Keratinocyte (primary cell): Measurements from ENCODE around the gene ZBTB20. TPM values are rescaled to one million over a fixed set of nuclear protein-coding genes. Genes with fewer than 3 reads are reported as not detected.

Experiments used
- DNase-seq: peaks from one replicate; pipeline ENCODE4 v3.0.0-alpha.2; 2011; ENCODE audit warnings: low read depth, missing footprints, low spot score
- FAIRE-seq: peaks from 2 replicates; lab custom pipeline; 2011; peaks lifted over from hg19 to GRCh38; lab: Jason Lieb, UNC
- H2AFZ ChIP-seq: 2 replicates; pipeline ENCODE4 v1.6.0; 2012; ENCODE audit warnings: low read length, control low read depth, inconsistent platforms; ENCODE audit not compliant: control insufficient read depth
- H3K27ac ChIP-seq: 2 replicates; pipeline ENCODE4 v1.5.1; 2011; ENCODE audit warnings: low read length; ENCODE audit not compliant: control insufficient read depth, insufficient read depth
- H3K27me3 ChIP-seq: 3 replicates; pipeline ENCODE4 v1.6.0; 2011; ENCODE audit warnings: low read length; ENCODE audit not compliant: control insufficient read depth, insufficient read depth; ENCODE audit errors: extremely low read depth
- H3K36me3 ChIP-seq, 2 experiments: 2 replicates in 1 of 2; 3 replicates in 1 of 2; pipeline ENCODE4 v1.5.1; 2011; ENCODE audit warnings: low read length in 2 of 2, mild to moderate bottlenecking in 1 of 2; ENCODE audit not compliant: control insufficient read depth in 2 of 2, insufficient read depth in 2 of 2; ENCODE audit errors: extremely low read depth in 1 of 2
- H3K4me1 ChIP-seq: 3 replicates; pipeline ENCODE4 v1.5.1; 2011; ENCODE audit warnings: low read length; ENCODE audit not compliant: control insufficient read depth, insufficient read depth; ENCODE audit errors: extremely low read depth
- H3K4me2 ChIP-seq: 3 replicates; pipeline ENCODE4 v1.6.0; 2011; ENCODE audit warnings: low read depth, low read length; ENCODE audit not compliant: control insufficient read depth, insufficient read depth; ENCODE audit errors: extremely low read depth
- H3K4me3 ChIP-seq, 3 experiments: fragments of 200-600 bp in 1 of 3; sonication (generic) in 1 of 3; 2 replicates in 2 of 3; 3 replicates in 1 of 3; pipeline ENCODE4 v1.5.1; 2011 to 2016; ENCODE audit warnings: low read length in 3 of 3, mild to moderate bottlenecking in 3 of 3, control low read depth in 2 of 3, inconsistent platforms in 1 of 3, low read depth in 1 of 3, mixed read lengths in 1 of 3, mixed run types in 1 of 3, moderate library complexity in 1 of 3; ENCODE audit not compliant: control insufficient read depth in 2 of 3, insufficient read depth in 2 of 3; ENCODE audit errors: extremely low read depth in 1 of 3
- H3K79me2 ChIP-seq: 2 replicates; pipeline ENCODE4 v1.6.0; 2012; ENCODE audit warnings: low read length; ENCODE audit not compliant: control insufficient read depth, insufficient read depth
- H3K9ac ChIP-seq: 3 replicates; pipeline ENCODE4 v1.6.0; 2011; ENCODE audit warnings: low read length; ENCODE audit not compliant: control insufficient read depth, insufficient read depth; ENCODE audit errors: extremely low read depth
- H3K9me1 ChIP-seq: 3 replicates; pipeline ENCODE4 v1.6.0; 2011; ENCODE audit warnings: low read length; ENCODE audit not compliant: control insufficient read depth, insufficient read depth; ENCODE audit errors: extremely low read depth
- H3K9me3 ChIP-seq: 2 replicates; pipeline ENCODE4 v1.5.1; 2012; ENCODE audit warnings: low read depth, low read length; ENCODE audit not compliant: control insufficient read depth
- H4K20me1 ChIP-seq: 3 replicates; pipeline ENCODE4 v1.6.0; 2011; ENCODE audit warnings: low read length; ENCODE audit not compliant: control insufficient read depth, insufficient read depth; ENCODE audit errors: extremely low read depth
- CTCF ChIP-seq, 3 experiments: IDR thresholded peaks in 1 of 3; conservative IDR thresholded peaks in 1 of 3; optimal IDR thresholded peaks in 1 of 3; 2 replicates in 2 of 3; 3 replicates in 1 of 3; pipeline versions ENCODE3 to v1.5.1; 2011; ENCODE audit warnings: low read length in 3 of 3, mild to moderate bottlenecking in 3 of 3, moderate library complexity in 2 of 3, control low read depth in 1 of 3, inconsistent platforms in 1 of 3; ENCODE audit not compliant: insufficient read depth in 2 of 3; ENCODE audit errors: extremely low read depth in 1 of 3
- EZH2 ChIP-seq: IDR thresholded peaks from one replicate; pipeline ENCODE4 v1.6.1; 2012; ENCODE audit warnings: inconsistent platforms, mild to moderate bottlenecking, low read length, moderate library complexity
- dilution Hi-C: fragments of 300-500 bp; cut with MboI; formaldehyde crosslinking; loops from one replicate; pipeline ENCODE4 v1.7.0; 2020; ENCODE audit warnings: low sequenced_read_pairs; ENCODE audit not compliant: extremely low pct_ligation_motif_present
- polyA plus RNA-seq, 5 experiments: library from polyadenylated mRNA; depleted of rRNA in 3 of 5; stranded (reverse) in 3 of 5; stranded (forward) in 1 of 5; unstranded in 1 of 5; fragments of >200 nt; gene quantifications; 1 replicate in 1 of 5; 2 replicates in 3 of 5; 3 replicates in 1 of 5; pipeline versions ENCODE4 v1.2.1 to v1.2.3, GENCODE V29; 2011 to 2012; ENCODE audit warnings: missing spikeins in 2 of 5, low read depth in 1 of 5, low replicate concordance in 1 of 5

ZBTB20 gene
- polyA plus RNA-seq, 1 donor (not counting 4 experiments of a cell fraction or from before 2014, with no cell fraction given), result 0.52 TPM

GRCh38 chr3:114476511-114476910 is 670.6 kb downstream of the ZBTB20 start:
- no peak overlapping the region for H3K9ac ChIP-seq
- no peak overlapping the region for H3K4me2 ChIP-seq
- DNase-seq, result no peak
- no peaks in the 10 kb centered on the region for H3K9me3 ChIP-seq
- H3K27me3 ChIP-seq, result no peaks in the 10 kb centered on the region
- H3K4me1 ChIP-seq, result no peaks in the 10 kb centered on the region
- dilution Hi-C loops, result no loop called here
- FAIRE-seq, result no peak
- no peak overlapping the region for H2AFZ ChIP-seq
- no peaks in the 10 kb centered on the region for H3K36me3 ChIP-seq
- no peak overlapping the region for H3K27ac ChIP-seq
- no peaks in the 10 kb centered on the region for H3K9me1 ChIP-seq
- no peaks in the 10 kb centered on the region for H3K79me2 ChIP-seq
- no peaks in the 10 kb centered on the region for H4K20me1 ChIP-seq
- TF ChIP-seq EZH2 (no peak), CTCF (optimal IDR thresholded peaks at IDR 0.05 in 1 of 3, IDR thresholded peaks at IDR 0.05 in 1 of 3, conservative IDR thresholded peaks at IDR 0.05 in 1 of 3; ENCODE audit: extremely low read depth in 1 of 3, insufficient read depth in 2 of 3, low read length in 3 of 3) (no peak)
- no peak overlapping the region for H3K4me3 ChIP-seq

- H3K27me3 ChIP-seq, result no peaks in the 10 kb centered on the region
Observed at GRCh38 chr3:114471478-114471877, 675.6 kb downstream of the ZBTB20 start.

More at GRCh38 chr3:114471478-114471877, 675.6 kb downstream of the ZBTB20 start:
- Histone ChIP-seq H3K4me1 (no peaks in the 10 kb centered on the region), H3K36me3 (no peaks in the 10 kb centered on the region), H3K4me3 (no peak overlapping the region), H3K27ac (no peak overlapping the region), H3K9me3 (no peaks in the 10 kb centered on the region), H3K79me2 (no peaks in the 10 kb centered on the region), H2AFZ (no peak overlapping the region), H4K20me1 (no peaks in the 10 kb centered on the region), H3K9ac (no peak overlapping the region), H3K4me2 (no peak overlapping the region), H3K9me1 (no peaks in the 10 kb centered on the region)
- TF ChIP-seq EZH2 (no peak), CTCF (optimal IDR thresholded peaks at IDR 0.05 in 1 of 3, IDR thresholded peaks at IDR 0.05 in 1 of 3, conservative IDR thresholded peaks at IDR 0.05 in 1 of 3; ENCODE audit: extremely low read depth in 1 of 3, insufficient read depth in 2 of 3, low read length in 3 of 3) (no peak)
- DNase-seq (no peak), FAIRE-seq (no peak)
- dilution Hi-C loops, result no loop called here
